ENCODE results near the gene DEFB126.

- no peak for TF ChIP-seq SALL2 (tag by site-specific recombination; IDR thresholded peaks at IDR 0.05; ENCODE audit: borderline replicate concordance)
- no peak for TF ChIP-seq ZNF324 (tag by site-specific recombination; IDR thresholded peaks at IDR 0.05)
- TF ChIP-seq CTCF (tag by site-specific recombination; IDR thresholded peaks at IDR 0.05): no peak
- TF ChIP-seq PBX3 (CRISPR knock-in tag; IDR thresholded peaks at IDR 0.05): no peak
- no peak for TF ChIP-seq ZNF416 (tag by site-specific recombination; IDR thresholded peaks at IDR 0.05)
- TF ChIP-seq OVOL3 (tag by site-specific recombination; IDR thresholded peaks at IDR 0.05): no peak
- no peak for TF ChIP-seq PRDM1 (tag by site-specific recombination; IDR thresholded peaks at IDR 0.05)
- no peak for TF ChIP-seq SP2 (tag by site-specific recombination; IDR thresholded peaks at IDR 0.05)
- TF ChIP-seq ZNF24 (tag by site-specific recombination; IDR thresholded peaks at IDR 0.05): no peak
- no peak for TF ChIP-seq ZSCAN5A (tag by site-specific recombination; IDR thresholded peaks at IDR 0.05)
- TF ChIP-seq MEIS1 (CRISPR knock-in tag; IDR thresholded peaks at IDR 0.05; ENCODE audit: borderline replicate concordance): no peak
- TF ChIP-seq ZNF580 (tag by site-specific recombination; IDR thresholded peaks at IDR 0.05): no peak
- peak; percentile 30; the same call in 1 of the 2 replicates for TF ChIP-seq ZBTB17 (tag by site-specific recombination; IDR thresholded peaks at IDR 0.05)
Measured at GRCh38 chr20:142290-142689, at the start of gene DEFB126.

Data from HEK293 (cell line).